ENCODE results near the gene SLCO2A1.

- TF ChIP-seq POLR2A (IDR thresholded peaks at IDR 0.05) (no peak), CTCF (IDR thresholded peaks at IDR 0.05) (no peak)
Observed at GRCh38 chr3:134072881-134073582, 43.3 kb upstream of the SLCO2A1 start.
